Astrocyte (in vitro differentiated cells and primary cell): ENCODE measurements around the gene KYNU. TPM values are rescaled to one million over a fixed set of nuclear protein-coding genes. Genes with fewer than 3 reads are reported as not detected.

ENCODE experiments used
- DNase-seq: peaks from one replicate; pipeline ENCODE4 v3.0.0-alpha.2; 2010; ENCODE audit warnings: low read depth
- FAIRE-seq: peaks from 2 replicates; lab custom pipeline; 2011; peaks lifted over from hg19 to GRCh38; lab: Jason Lieb, UNC
- H2AFZ ChIP-seq: 2 replicates; pipeline ENCODE4 v1.6.0; 2012; ENCODE audit warnings: low read depth, low read length, inconsistent platforms
- H3K27ac ChIP-seq: 2 replicates; pipeline ENCODE4 v1.5.1; 2011; ENCODE audit warnings: low read depth, low read length, inconsistent platforms
- H3K27me3 ChIP-seq: 2 replicates; pipeline ENCODE4 v1.6.0; 2011; ENCODE audit warnings: low read length, inconsistent platforms; ENCODE audit not compliant: insufficient read depth
- H3K36me3 ChIP-seq: 2 replicates; pipeline ENCODE4 v1.5.1; 2011; ENCODE audit warnings: low read length, inconsistent platforms; ENCODE audit not compliant: insufficient read depth
- H3K4me1 ChIP-seq: 2 replicates; pipeline ENCODE4 v1.5.1; 2011; ENCODE audit warnings: low read length, inconsistent platforms; ENCODE audit not compliant: insufficient read depth
- H3K4me2 ChIP-seq: 2 replicates; pipeline ENCODE4 v1.6.0; 2012; ENCODE audit warnings: low read length, inconsistent platforms
- H3K4me3 ChIP-seq: 2 replicates; pipeline ENCODE4 v1.5.1; 2011; ENCODE audit warnings: low read depth, mild to moderate bottlenecking, low read length, inconsistent platforms; ENCODE audit not compliant: insufficient read depth
- H3K79me2 ChIP-seq: 2 replicates; pipeline ENCODE4 v1.6.0; 2012; ENCODE audit warnings: mild to moderate bottlenecking, low read length, inconsistent platforms; ENCODE audit not compliant: insufficient read depth
- H3K9ac ChIP-seq: 2 replicates; pipeline ENCODE4 v1.6.0; 2012; ENCODE audit warnings: mild to moderate bottlenecking, low read length, inconsistent platforms
- H3K9me3 ChIP-seq: 2 replicates; pipeline ENCODE4 v1.5.1; 2012; ENCODE audit warnings: low read depth, mild to moderate bottlenecking, low read length, inconsistent platforms; ENCODE audit not compliant: insufficient read depth
- H4K20me1 ChIP-seq: 2 replicates; pipeline ENCODE4 v1.6.0; 2012; ENCODE audit warnings: low read length, inconsistent platforms; ENCODE audit not compliant: insufficient read depth
- H3K27ac Mint-ChIP-seq: one replicate; pipeline ENCODE4 v1.8.0; 2021; ENCODE audit warnings: mild to moderate bottlenecking, mixed read lengths; ENCODE audit not compliant: unreplicated experiment
- H3K27me3 Mint-ChIP-seq: one replicate; pipeline ENCODE4 v1.8.0; 2021; ENCODE audit warnings: low read depth, mixed read lengths; ENCODE audit not compliant: unreplicated experiment
- H3K36me3 Mint-ChIP-seq: one replicate; pipeline ENCODE4 v1.8.0; 2021; ENCODE audit warnings: low read depth, mixed read lengths; ENCODE audit not compliant: unreplicated experiment
- H3K4me1 Mint-ChIP-seq: one replicate; pipeline ENCODE4 v1.8.0; 2021; ENCODE audit warnings: low read depth, mixed read lengths; ENCODE audit not compliant: unreplicated experiment
- H3K4me3 Mint-ChIP-seq: one replicate; pipeline ENCODE4 v1.8.0; 2021; ENCODE audit warnings: mild to moderate bottlenecking, moderate library complexity, mixed read lengths; ENCODE audit not compliant: unreplicated experiment
- H3K9me3 Mint-ChIP-seq: one replicate; pipeline ENCODE4 v1.8.0; 2021; ENCODE audit warnings: mild to moderate bottlenecking, mixed read lengths; ENCODE audit not compliant: unreplicated experiment
- EZH2 ChIP-seq: IDR thresholded peaks from 2 replicates; pipeline ENCODE4 v1.6.1; 2012; ENCODE audit warnings: mild to moderate bottlenecking, low read length, inconsistent platforms; ENCODE audit not compliant: insufficient read depth
- total RNA-seq: library from RNA; stranded (reverse); gene quantifications from 2 replicates; pipeline ENCODE4 v1.2.1, GENCODE V29; 2021
- TF ChIP-seq, protein P1 (sequence below): IDR thresholded peaks from 2 replicates; pipeline ENCODE4 v1.5.1; 2011; ENCODE audit warnings: low read depth, mild to moderate bottlenecking, inconsistent platforms, low read length, moderate library complexity; ENCODE audit not compliant: insufficient read depth

The KYNU gene
- total RNA-seq, 1 donor from 2014 or later: 1.2 TPM

DNA sequence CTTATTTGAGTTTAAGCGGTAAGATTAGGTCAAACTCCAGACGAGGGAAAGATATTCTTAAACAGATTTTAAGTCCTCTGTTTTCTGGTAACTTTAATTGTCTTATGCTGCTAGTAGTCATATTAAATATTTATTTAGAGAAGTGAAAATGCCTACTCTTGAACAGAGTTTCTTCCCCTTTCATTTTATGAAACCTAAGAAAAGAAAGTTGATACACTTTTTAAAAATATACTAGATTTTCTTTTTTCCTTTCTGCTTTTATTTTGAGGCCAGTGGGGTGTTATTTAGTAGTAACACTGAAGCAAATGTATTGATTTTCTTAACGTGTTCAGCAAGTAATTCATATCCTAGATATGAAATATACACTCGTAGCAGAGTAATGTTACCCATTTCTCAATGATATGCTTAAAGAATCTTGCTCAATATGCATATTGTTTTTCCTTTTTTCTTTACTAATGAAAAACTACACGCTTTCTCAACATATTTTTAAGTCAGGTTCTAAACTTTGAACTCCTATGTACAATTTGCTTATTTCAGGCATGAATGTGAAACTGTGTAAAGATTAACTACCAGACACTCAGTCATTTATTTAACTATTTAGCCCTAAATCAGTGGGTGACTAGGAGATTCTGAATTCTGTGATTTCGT, 691 bp downstream of the KYNU start:
- Mint-ChIP-seq H3K27ac (no peak overlapping the region), H3K9me3 (no peaks in the 10 kb centered on the region), H3K36me3 (no peaks in the 10 kb centered on the region), H3K27me3 (no peaks in the 10 kb centered on the region), H3K4me3 (no peak overlapping the region), H3K4me1 (peaks cover 28% of the 10 kb centered on the region)
- FAIRE-seq: no peak
- Histone ChIP-seq H3K4me2 (no peak overlapping the region), H4K20me1 (no peaks in the 10 kb centered on the region), H3K27ac (no peak overlapping the region), H3K36me3 (no peaks in the 10 kb centered on the region), H3K79me2 (no peaks in the 10 kb centered on the region), H2AFZ (no peak overlapping the region), H3K27me3 (no peaks in the 10 kb centered on the region), H3K9me3 (no peaks in the 10 kb centered on the region), H3K4me3 (no peak overlapping the region), H3K4me1 (peaks cover 17% of the 10 kb centered on the region), H3K9ac (no peak overlapping the region)
- DNase-seq: no peak
- TF ChIP-seq EZH2: no peak
- TF ChIP-seq, protein P1, sequence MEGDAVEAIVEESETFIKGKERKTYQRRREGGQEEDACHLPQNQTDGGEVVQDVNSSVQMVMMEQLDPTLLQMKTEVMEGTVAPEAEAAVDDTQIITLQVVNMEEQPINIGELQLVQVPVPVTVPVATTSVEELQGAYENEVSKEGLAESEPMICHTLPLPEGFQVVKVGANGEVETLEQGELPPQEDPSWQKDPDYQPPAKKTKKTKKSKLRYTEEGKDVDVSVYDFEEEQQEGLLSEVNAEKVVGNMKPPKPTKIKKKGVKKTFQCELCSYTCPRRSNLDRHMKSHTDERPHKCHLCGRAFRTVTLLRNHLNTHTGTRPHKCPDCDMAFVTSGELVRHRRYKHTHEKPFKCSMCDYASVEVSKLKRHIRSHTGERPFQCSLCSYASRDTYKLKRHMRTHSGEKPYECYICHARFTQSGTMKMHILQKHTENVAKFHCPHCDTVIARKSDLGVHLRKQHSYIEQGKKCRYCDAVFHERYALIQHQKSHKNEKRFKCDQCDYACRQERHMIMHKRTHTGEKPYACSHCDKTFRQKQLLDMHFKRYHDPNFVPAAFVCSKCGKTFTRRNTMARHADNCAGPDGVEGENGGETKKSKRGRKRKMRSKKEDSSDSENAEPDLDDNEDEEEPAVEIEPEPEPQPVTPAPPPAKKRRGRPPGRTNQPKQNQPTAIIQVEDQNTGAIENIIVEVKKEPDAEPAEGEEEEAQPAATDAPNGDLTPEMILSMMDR: no peak

DNA sequence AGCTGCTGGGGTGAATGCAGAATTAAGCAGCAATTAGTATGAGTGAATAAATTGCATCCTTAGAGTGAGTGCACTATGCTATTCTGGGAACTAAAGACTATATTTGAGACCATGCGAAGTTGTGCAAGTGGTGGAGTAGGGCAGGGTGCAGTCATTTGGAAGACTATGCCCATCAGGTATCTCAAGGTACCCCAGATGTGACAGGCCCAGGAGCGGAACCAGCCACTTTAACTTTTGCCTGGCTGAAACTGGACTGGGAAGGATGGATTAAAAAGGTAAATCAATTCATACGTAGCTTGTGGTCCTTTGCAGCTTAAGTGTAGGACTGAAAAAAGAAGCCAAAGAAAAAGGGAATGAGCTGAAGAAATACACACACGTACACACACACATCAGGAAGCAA, 1.7 kb downstream of the KYNU start:
- FAIRE-seq: no peak
- Mint-ChIP-seq H3K36me3 (no peaks in the 10 kb centered on the region), H3K4me1 (peaks cover 18% of the 10 kb centered on the region), H3K27ac (no peak overlapping the region), H3K4me3 (no peak overlapping the region), H3K27me3 (no peaks in the 10 kb centered on the region), H3K9me3 (peaks cover 2% of the 10 kb centered on the region)
- Histone ChIP-seq H3K4me3 (no peak overlapping the region), H2AFZ (no peak overlapping the region), H3K79me2 (no peaks in the 10 kb centered on the region), H3K27me3 (no peaks in the 10 kb centered on the region), H3K9ac (no peak overlapping the region), H3K27ac (no peak overlapping the region), H3K9me3 (no peaks in the 10 kb centered on the region), H3K4me1 (peaks cover 10% of the 10 kb centered on the region), H4K20me1 (no peaks in the 10 kb centered on the region), H3K4me2 (no peak overlapping the region), H3K36me3 (no peaks in the 10 kb centered on the region)
- no peak for TF ChIP-seq EZH2
- TF ChIP-seq, protein P1: no peak
- no peak for DNase-seq

DNA sequence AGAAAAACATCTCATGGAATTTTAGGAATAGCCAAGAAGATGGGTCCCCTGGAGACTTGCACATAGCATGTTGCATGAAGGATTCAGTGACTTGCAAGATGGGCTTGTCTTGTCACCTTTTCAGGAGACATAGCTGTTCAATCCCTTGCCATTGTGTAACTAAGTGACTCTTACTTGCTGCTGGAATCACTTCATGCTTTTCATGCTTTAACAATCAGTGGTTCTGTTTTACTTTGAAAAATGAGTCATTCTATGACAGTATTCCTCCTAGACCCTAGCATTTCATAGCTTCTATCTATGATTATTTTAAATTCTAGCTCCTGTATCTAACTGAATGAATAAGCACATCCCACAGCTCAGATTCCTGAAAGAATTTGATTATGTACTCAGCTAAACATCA, 2.8 kb downstream of the KYNU start:
- H3K4me3 ChIP-seq: no peak overlapping the region
- Mint-ChIP-seq H3K4me3 (no peak overlapping the region), H3K27ac (peak overlapping the region; percentile 56), H3K4me1 (peaks cover 12% of the 10 kb centered on the region), H3K36me3 (no peaks in the 10 kb centered on the region), H3K27me3 (no peaks in the 10 kb centered on the region), H3K9me3 (peaks cover 2% of the 10 kb centered on the region)
- H3K79me2 ChIP-seq: no peaks in the 10 kb centered on the region
- H3K36me3 ChIP-seq: no peaks in the 10 kb centered on the region
- no peaks in the 10 kb centered on the region for H4K20me1 ChIP-seq
- H3K4me2 ChIP-seq: peak overlapping the region; percentile 17
- TF ChIP-seq, protein P1: no peak
- TF ChIP-seq EZH2: no peak
- H3K4me1 ChIP-seq: peaks cover 8% of the 10 kb centered on the region
- H3K9me3 ChIP-seq: no peaks in the 10 kb centered on the region
- H3K27me3 ChIP-seq: no peaks in the 10 kb centered on the region
- FAIRE-seq (peak; percentile 77), DNase-seq (peak; percentile 82)
- H3K9ac ChIP-seq: no peak overlapping the region
- H3K27ac ChIP-seq: peak overlapping the region; percentile 16
- H2AFZ ChIP-seq: no peak overlapping the region
